ENCODE measurements around the gene SYNDIG1L. TPM values are rescaled to one million over a fixed set of nuclear protein-coding genes. Genes with fewer than 3 reads are reported as not detected.

The SYNDIG1L gene
- total RNA-seq (2022; extraction: Qiagen RNA extraction; ENCODE audit: low read depth) = not detected in 5 replicates

GRCh38 chr14:74426202-74426582 lies at the start of gene SYNDIG1L:
Gene SYNDIG1L (minus strand): TSS chr14:74426210. CDS start chr14:74409744, 16,466 bp downstream.

Other genes starting within 250 kb of the SYNDIG1L start
- 0.02 TPM in 1 of 5 replicates, not detected in the others for gene VSX2, start 186.8 kb downstream of the SYNDIG1L start, total RNA-seq (2022; extraction: Qiagen RNA extraction; ENCODE audit: low read depth)
- 30.1 to 33.2 TPM (median 33.0 TPM) in 5 replicates for gene ABCD4, start 123.3 kb downstream of the SYNDIG1L start, total RNA-seq (2022; extraction: Qiagen RNA extraction; ENCODE audit: low read depth)
- not detected in 5 replicates for gene VRTN, start 77.7 kb downstream of the SYNDIG1L start, total RNA-seq (2022; extraction: Qiagen RNA extraction; ENCODE audit: low read depth)
- gene NPC2, start 67.1 kb upstream of the SYNDIG1L start, total RNA-seq (2022; extraction: Qiagen RNA extraction; ENCODE audit: low read depth) = 233 to 309 TPM (median 244 TPM) in 5 replicates
- 34.7 to 47.7 TPM (median 39.5 TPM) in 5 replicates for gene ISCA2, start 67.6 kb upstream of the SYNDIG1L start, total RNA-seq (2022; extraction: Qiagen RNA extraction; ENCODE audit: low read depth)
- 8.0 to 14.0 TPM (median 10.1 TPM) in 5 replicates for gene LTBP2, start 186.0 kb upstream of the SYNDIG1L start, total RNA-seq (2022; extraction: Qiagen RNA extraction; ENCODE audit: low read depth)

Data from A549 treated with RU486 at 1 μM for 4 hours (cell line).